Measurements from ENCODE around the gene PARD6A. TPM values are rescaled to one million over a fixed set of nuclear protein-coding genes. Genes with fewer than 3 reads are reported as not detected.
A peak's percentile ranks its signal among the peaks of the same experiment; 100 is the strongest.

PARD6A gene
- 3.4 and 6.5 TPM in 2 replicates for total RNA-seq (2014; rRNA removed; shearing (Covaris generic))
- polyA plus RNA-seq (2014; cell fraction: nucleus; rRNA removed), result 0.51 and 2.6 TPM in 2 replicates

GRCh38 chr16:67660564-67661028, at the start of gene PARD6A:
Gene PARD6A, plus strand, starts transcription at chr16:67660960. Its CDS starts 79 bp downstream, at chr16:67661039.
- DNase-seq (ENCODE audit: extremely low read depth, low read depth), result peak; percentile 96

- no peak for DNase-seq (ENCODE audit: extremely low read depth, low read depth)
Measured at GRCh38 chr16:67613808-67614207, 47.0 kb upstream of the PARD6A start.

GRCh38 chr16:67628216-67628615, 32.5 kb upstream of the PARD6A start:
- DNase-seq (ENCODE audit: extremely low read depth, low read depth), result no peak

- DNase-seq (ENCODE audit: extremely low read depth, low read depth), result no peak
Measured at GRCh38 chr16:67632415-67633172, 28.2 kb upstream of the PARD6A start.

GRCh38 chr16:67636713-67637112, 24.0 kb upstream of the PARD6A start:
- no peak for DNase-seq (ENCODE audit: extremely low read depth, low read depth)

GRCh38 chr16:67637625-67638024, 23.1 kb upstream of the PARD6A start:
- DNase-seq (ENCODE audit: extremely low read depth, low read depth), result no peak

- DNase-seq (ENCODE audit: extremely low read depth, low read depth), result no peak
Measured at GRCh38 chr16:67641779-67642708, 18.7 kb upstream of the PARD6A start.

GRCh38 chr16:67644038-67644437, 16.7 kb upstream of the PARD6A start:
- no peak for DNase-seq (ENCODE audit: extremely low read depth, low read depth)

GRCh38 chr16:67645397-67646121, 15.2 kb upstream of the PARD6A start:
- DNase-seq (ENCODE audit: extremely low read depth, low read depth), result no peak

GRCh38 chr16:67647111-67647651, 13.6 kb upstream of the PARD6A start:
- DNase-seq (ENCODE audit: extremely low read depth, low read depth), result no peak

GRCh38 chr16:67647681-67648080, 13.1 kb upstream of the PARD6A start:
- DNase-seq (ENCODE audit: extremely low read depth, low read depth), result no peak

GRCh38 chr16:67648088-67648763, 12.5 kb upstream of the PARD6A start:
- no peak for DNase-seq (ENCODE audit: extremely low read depth, low read depth)

- DNase-seq (ENCODE audit: extremely low read depth, low read depth), result no peak
Measured at GRCh38 chr16:67648764-67649407, 11.9 kb upstream of the PARD6A start.

- DNase-seq (ENCODE audit: extremely low read depth, low read depth), result no peak
Measured at GRCh38 chr16:67649494-67649931, 11.2 kb upstream of the PARD6A start.

- no peak for DNase-seq (ENCODE audit: extremely low read depth, low read depth)
Measured at GRCh38 chr16:67650023-67650422, 10.7 kb upstream of the PARD6A start.

- DNase-seq (ENCODE audit: extremely low read depth, low read depth), result no peak
Measured at GRCh38 chr16:67651039-67651438, 9.7 kb upstream of the PARD6A start.

- DNase-seq (ENCODE audit: extremely low read depth, low read depth), result no peak
Measured at GRCh38 chr16:67651847-67652246, 8.9 kb upstream of the PARD6A start.

GRCh38 chr16:67652578-67653127, 8.1 kb upstream of the PARD6A start:
- peak; percentile 46 for DNase-seq (ENCODE audit: extremely low read depth, low read depth)
